GM12892 (cell line): ENCODE measurements around the gene ASF1B.

Experiments used
- DNase-seq: peaks from one replicate; pipeline ENCODE4 v3.0.0; 2011; ENCODE audit not compliant: insufficient read length
- FAIRE-seq: peaks from 2 replicates; lab custom pipeline; 2011; peaks lifted over from hg19 to GRCh38; lab: Jason Lieb, UNC
- POLR2A ChIP-seq: IDR thresholded peaks from 2 replicates; pipeline ENCODE4 v1.6.1; 2011; ENCODE audit warnings: low read depth, low read length, control low read depth
- POLR2AphosphoS5 ChIP-seq: IDR thresholded peaks from 2 replicates; pipeline ENCODE4 v1.6.1; 2011; ENCODE audit warnings: low read depth, low read length, control low read depth
- TAF1 ChIP-seq: IDR thresholded peaks from 2 replicates; pipeline ENCODE4 v1.6.1; 2011; ENCODE audit warnings: low read depth, mild to moderate bottlenecking, control low read depth, low read length, borderline replicate concordance

The ASF1B gene

DNA sequence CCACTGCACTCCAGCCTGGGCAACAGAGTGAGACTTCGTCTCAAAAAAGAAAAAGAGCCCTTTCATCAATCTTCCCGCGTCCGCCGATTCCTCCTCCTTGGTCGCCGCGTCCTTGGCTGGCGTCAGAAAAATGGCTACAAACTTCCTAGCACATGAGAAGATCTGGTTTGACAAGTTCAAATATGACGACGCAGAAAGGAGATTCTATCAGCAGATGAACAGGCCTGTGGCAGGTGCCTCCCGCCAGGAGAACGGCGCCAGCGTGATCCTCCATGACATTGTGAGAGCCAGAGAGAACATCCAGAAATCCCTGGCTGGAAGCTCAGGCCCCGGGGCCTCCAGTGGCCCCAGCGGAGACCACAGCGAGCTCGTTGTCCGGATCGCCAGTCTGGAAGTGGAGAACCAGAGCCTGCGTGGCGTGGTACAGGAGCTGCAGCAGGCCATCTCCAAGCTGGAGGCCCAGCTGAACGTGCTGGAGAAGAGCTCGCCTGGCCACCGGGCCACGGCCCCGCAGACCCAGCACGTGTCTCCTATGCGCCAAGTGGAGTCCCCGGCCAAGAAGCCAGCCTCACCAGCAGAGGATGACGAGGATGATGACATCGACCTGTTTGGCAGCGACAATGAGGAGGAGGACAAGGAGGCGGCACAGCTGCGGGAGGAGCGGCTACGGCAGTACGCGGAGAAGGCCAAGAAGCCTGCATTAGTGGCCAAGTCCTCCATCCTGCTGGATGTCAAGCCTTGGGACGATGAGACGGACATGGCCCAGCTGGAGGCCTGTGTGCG, 65.9 kb downstream of the ASF1B start:
- FAIRE-seq (no peak), DNase-seq (no peak)
- no peak for TF ChIP-seq POLR2A
- no peak for TF ChIP-seq TAF1
- no peak for TF ChIP-seq POLR2AphosphoS5
